GM19239 (cell line): ENCODE measurements around the gene ADARB2.

ENCODE experiments used
- DNase-seq: peaks from one replicate; pipeline ENCODE4 v3.0.0; 2011; ENCODE audit warnings: low spot score; ENCODE audit not compliant: insufficient read length
- FAIRE-seq: peaks from 2 replicates; lab custom pipeline; 2011; peaks lifted over from hg19 to GRCh38; lab: Jason Lieb, UNC

Gene ADARB2

GRCh38 chr10:1213252-1214070, 523.9 kb downstream of the ADARB2 start:
- no peak for FAIRE-seq
- no peak for DNase-seq

GRCh38 chr10:1212571-1213141, 524.7 kb downstream of the ADARB2 start:
- DNase-seq (no peak), FAIRE-seq (no peak)

- FAIRE-seq = no peak
- DNase-seq = no peak
These were observed 525.3 kb downstream of the ADARB2 start for GRCh38 chr10:1211844-1212570.

GRCh38 chr10:1210667-1211066, 526.7 kb downstream of the ADARB2 start:
- DNase-seq = no peak
- no peak for FAIRE-seq

GRCh38 chr10:1209355-1209979, 527.9 kb downstream of the ADARB2 start:
- DNase-seq = no peak
- FAIRE-seq = no peak

GRCh38 chr10:1208366-1209311, 528.7 kb downstream of the ADARB2 start:
- FAIRE-seq (no peak), DNase-seq (no peak)

- FAIRE-seq (no peak), DNase-seq (no peak)
These were observed 530.7 kb downstream of the ADARB2 start for GRCh38 chr10:1206601-1207000.

GRCh38 chr10:1206101-1206500, 531.2 kb downstream of the ADARB2 start:
- FAIRE-seq (no peak), DNase-seq (no peak)

GRCh38 chr10:1205450-1206030, 531.8 kb downstream of the ADARB2 start:
- FAIRE-seq (no peak), DNase-seq (no peak)

GRCh38 chr10:1204434-1205326, 532.6 kb downstream of the ADARB2 start:
- no peak for DNase-seq
- FAIRE-seq = no peak

GRCh38 chr10:1203704-1204103, 533.6 kb downstream of the ADARB2 start:
- FAIRE-seq (no peak), DNase-seq (no peak)

GRCh38 chr10:1203216-1203615, 534.1 kb downstream of the ADARB2 start:
- FAIRE-seq (no peak), DNase-seq (no peak)

GRCh38 chr10:1202343-1202742, 535.0 kb downstream of the ADARB2 start:
- FAIRE-seq (no peak), DNase-seq (no peak)

GRCh38 chr10:1200866-1201807, 536.2 kb downstream of the ADARB2 start:
- no peak for FAIRE-seq
- no peak for DNase-seq

- no peak for FAIRE-seq
- DNase-seq = no peak
These were observed 537.2 kb downstream of the ADARB2 start for GRCh38 chr10:1199897-1200721.

GRCh38 chr10:1199345-1199673, 538.0 kb downstream of the ADARB2 start:
- DNase-seq = no peak
- FAIRE-seq = no peak
